ENCODE measurements around the gene GPC1. TPM values are rescaled to one million over a fixed set of nuclear protein-coding genes. Genes with fewer than 3 reads are reported as not detected.

GPC1 gene
- total and polyA plus RNA-seq, 2 experiments from 2014 or later, result 71.4 to 142 TPM

- H3K27ac ChIP-seq, result no peak overlapping the region
- peaks cover 3% of the 10 kb centered on the region for H3K4me1 ChIP-seq (ENCODE audit: insufficient read depth)
- no peaks in the 10 kb centered on the region for H3K36me3 ChIP-seq (replicated peaks; ENCODE audit: insufficient read depth, low read depth)
- no peak overlapping the region for H3K4me3 ChIP-seq
- no peaks in the 10 kb centered on the region for H3K79me2 ChIP-seq
- H4K20me1 ChIP-seq (ENCODE audit: insufficient read depth, poor library complexity, severe bottlenecking), result no peaks in the 10 kb centered on the region
- no peaks in the 10 kb centered on the region for H3K9me3 ChIP-seq (ENCODE audit: low read depth)
- no peaks in the 10 kb centered on the region for H3K9me2 ChIP-seq (replicated peaks; ENCODE audit: insufficient read depth)
- H3K27me3 ChIP-seq, result no peaks in the 10 kb centered on the region
- no peak overlapping the region for H3K4me2 ChIP-seq
- TF ChIP-seq EZH2 (IDR thresholded peaks at IDR 0.05; ENCODE audit: borderline replicate concordance), result no peak
- TF ChIP-seq EZH2phosphoT487 (IDR thresholded peaks at IDR 0.05; ENCODE audit: low read depth, severe bottlenecking, unreplicated experiment), result no peak
- no peak for TF ChIP-seq CTCF (IDR thresholded peaks at IDR 0.05; ENCODE audit: poor library complexity)
- 90% methylated on average over 29 of the region's 29 CpGs for WGBS (ENCODE audit: low lambda C conversion rate, missing lambda C conversion rate)
- no peak for DNase-seq (ENCODE audit: low spot score)
- H2AFZ ChIP-seq, result no peak overlapping the region
Observed at GRCh38 chr2:240424341-240425235, 10.9 kb upstream of the GPC1 start.

- H3K27ac ChIP-seq, result no peak overlapping the region
- no peaks in the 10 kb centered on the region for H3K36me3 ChIP-seq (replicated peaks; ENCODE audit: insufficient read depth, low read depth)
- H2AFZ ChIP-seq, result no peak overlapping the region
- no peaks in the 10 kb centered on the region for H3K79me2 ChIP-seq
- no peak for TF ChIP-seq CTCF (IDR thresholded peaks at IDR 0.05; ENCODE audit: poor library complexity)
- no peak for TF ChIP-seq EZH2 (IDR thresholded peaks at IDR 0.05; ENCODE audit: borderline replicate concordance)
- no peak for TF ChIP-seq EZH2phosphoT487 (IDR thresholded peaks at IDR 0.05; ENCODE audit: low read depth, severe bottlenecking, unreplicated experiment)
- no peaks in the 10 kb centered on the region for H3K9me2 ChIP-seq (replicated peaks; ENCODE audit: insufficient read depth)
- H3K27me3 ChIP-seq, result no peaks in the 10 kb centered on the region
- no peak overlapping the region for H3K4me2 ChIP-seq
- no peak for DNase-seq (ENCODE audit: low spot score)
- H3K9me3 ChIP-seq (ENCODE audit: low read depth), result no peaks in the 10 kb centered on the region
- peaks cover 3% of the 10 kb centered on the region for H3K4me1 ChIP-seq (ENCODE audit: insufficient read depth)
- 95% methylated on average over 5 of the region's 6 CpGs for WGBS (ENCODE audit: low lambda C conversion rate, missing lambda C conversion rate)
- H4K20me1 ChIP-seq (ENCODE audit: insufficient read depth, poor library complexity, severe bottlenecking), result no peaks in the 10 kb centered on the region
- no peak overlapping the region for H3K4me3 ChIP-seq
Observed at GRCh38 chr2:240425236-240425615, 10.2 kb upstream of the GPC1 start.

- no peak for TF ChIP-seq EZH2phosphoT487 (IDR thresholded peaks at IDR 0.05; ENCODE audit: low read depth, severe bottlenecking, unreplicated experiment)
- TF ChIP-seq EZH2 (IDR thresholded peaks at IDR 0.05; ENCODE audit: borderline replicate concordance), result no peak
- no peak for TF ChIP-seq CTCF (IDR thresholded peaks at IDR 0.05; ENCODE audit: poor library complexity)
- 85% methylated on average over 5 of the region's 5 CpGs for WGBS (ENCODE audit: low lambda C conversion rate, missing lambda C conversion rate)
Observed at GRCh38 chr2:240425697-240426096, 9.8 kb upstream of the GPC1 start.

More at GRCh38 chr2:240425697-240426096, 9.8 kb upstream of the GPC1 start:
- Histone ChIP-seq H4K20me1 (ENCODE audit: insufficient read depth, poor library complexity, severe bottlenecking) (no peaks in the 10 kb centered on the region), H3K4me2 (no peak overlapping the region), H3K27ac (no peak overlapping the region), H3K9me3 (ENCODE audit: low read depth) (no peaks in the 10 kb centered on the region), H3K27me3 (no peaks in the 10 kb centered on the region), H2AFZ (no peak overlapping the region), H3K9me2 (replicated peaks; ENCODE audit: insufficient read depth) (no peaks in the 10 kb centered on the region), H3K4me3 (no peak overlapping the region), H3K36me3 (replicated peaks; ENCODE audit: insufficient read depth, low read depth) (no peaks in the 10 kb centered on the region), H3K79me2 (no peaks in the 10 kb centered on the region), H3K4me1 (ENCODE audit: insufficient read depth) (peaks cover 3% of the 10 kb centered on the region)
- no peak for DNase-seq (ENCODE audit: low spot score)
